ENCODE data around the gene VSTM4. TPM values are rescaled to one million over a fixed set of nuclear protein-coding genes. Genes with fewer than 3 reads are reported as not detected.

The VSTM4 gene
- total and polyA plus RNA-seq, 2 experiments from 2014 or later = 0.21 to 0.66 TPM

GRCh38 chr10:48965460-48965859 lies 149.9 kb downstream of the VSTM4 start (continued):
- TF ChIP-seq ZNF462 (CRISPR knock-in tag; IDR thresholded peaks at IDR 0.05) (no peak), CTCF (conservative IDR thresholded peaks at IDR 0.05; ENCODE audit: low read depth in 2 of 2) (no peak), POLR2AphosphoS5 (IDR thresholded peaks at IDR 0.05; ENCODE audit: low read depth) (no peak), JUNB (IDR thresholded peaks at IDR 0.05; ENCODE audit: unreplicated experiment) (no peak), ZNF331 (CRISPR knock-in tag; IDR thresholded peaks at IDR 0.05; ENCODE audit: low read depth) (no peak)

Small RNA genes lying within 50 kb of the gene (microRNA-seq; reads per million reads assigned to microRNA genes)
- not detected for gene MIR4294

Small RNA genes lying within 50 kb of the gene (small RNA-seq; reads per million reads assigned to genes)
- not detected for gene MIR4294 (ENCODE audit: low replicate concordance)

Other genes with a start within 250 kb of the VSTM4 start
- gene LRRC18, start 175.7 kb downstream of the VSTM4 start, total RNA-seq (2014; rRNA removed; shearing (Covaris generic)) = not detected in 2 replicates
- gene LRRC18, start 175.7 kb downstream of the VSTM4 start, polyA plus RNA-seq (2016; fragmentation: Nextera tagmentation; extraction: Ambion mirVana) = not detected in 2 replicates
- gene FAM170B, start 18.5 kb upstream of the VSTM4 start, total RNA-seq (2014; rRNA removed; shearing (Covaris generic)) = not detected in 2 replicates
- gene FAM170B, start 18.5 kb upstream of the VSTM4 start, polyA plus RNA-seq (2016; fragmentation: Nextera tagmentation; extraction: Ambion mirVana) = not detected in 2 replicates
- not detected in 2 replicates for gene TMEM273, start 72.9 kb upstream of the VSTM4 start, total RNA-seq (2014; rRNA removed; shearing (Covaris generic))
- gene TMEM273, start 72.9 kb upstream of the VSTM4 start, polyA plus RNA-seq (2016; fragmentation: Nextera tagmentation; extraction: Ambion mirVana) = not detected in 2 replicates
- gene C10orf71, start 183.6 kb upstream of the VSTM4 start, total RNA-seq (2014; rRNA removed; shearing (Covaris generic)) = not detected in 2 replicates
- gene C10orf71, start 183.6 kb upstream of the VSTM4 start, polyA plus RNA-seq (2016; fragmentation: Nextera tagmentation; extraction: Ambion mirVana) = not detected in 2 replicates

Measured in GM23338 (cell line).